ENCODE measurements around the gene SHISA5. TPM values are rescaled to one million over a fixed set of nuclear protein-coding genes. Genes with fewer than 3 reads are reported as not detected.
A peak's percentile ranks its signal among the peaks of the same experiment; 100 is the strongest.

The SHISA5 gene
- polyA plus RNA-seq, 3 donors: 147 to 266 (median 242) TPM

GRCh38 chr3:48434591-48435222, 69.3 kb downstream of the SHISA5 start:
- Histone ChIP-seq H3K4me3 (replicated peaks in 1 of 3; ENCODE audit: low read depth in 2 of 3, low read length in 3 of 3) (no peak overlapping the region), H4K20me1 (ENCODE audit: insufficient read depth, low read length) (no peaks in the 10 kb centered on the region), H3K27me3 (ENCODE audit: control insufficient read depth in 2 of 2, insufficient read depth in 2 of 2, low read length in 2 of 2) (peaks cover 0 to 9% of the 10 kb centered on the region in 2 donors), H3K36me3 (replicated peaks in 1 of 2; ENCODE audit: control insufficient read depth in 1 of 2, insufficient read depth in 2 of 2, low read length in 2 of 2) (peaks cover 12 to 29% of the 10 kb centered on the region in 2 donors), H3K4me1 (ENCODE audit: control insufficient read depth in 1 of 2, insufficient read depth in 2 of 2, low read length in 2 of 2) (peaks cover 15 to 25% of the 10 kb centered on the region in 2 donors), H3K9ac (ENCODE audit: insufficient read depth, low read length, poor library complexity, severe bottlenecking) (no peak overlapping the region), H3K27ac (ENCODE audit: low read depth in 1 of 2, low read length in 2 of 2) (peak overlapping the region in 1 of 2 donors; percentile 17), H3K79me2 (ENCODE audit: insufficient read depth, low read length) (peaks cover 15% of the 10 kb centered on the region), H2AFZ (ENCODE audit: insufficient read depth, low read depth, low read length, poor library complexity, severe bottlenecking) (no peak overlapping the region), H3K4me2 (replicated peaks; ENCODE audit: extremely low read depth, low read length, poor library complexity, severe bottlenecking) (no peak overlapping the region), H3K9me3 (replicated peaks in 1 of 2; ENCODE audit: control insufficient read depth in 1 of 2, insufficient read depth in 1 of 2, low read length in 2 of 2) (no peaks in the 10 kb centered on the region)
- H3K9me3 Mint-ChIP-seq: no peaks in the 10 kb centered on the region
- no peak overlapping the region for H3K4me3 Mint-ChIP-seq
- no peak for DNase-seq
- peak overlapping the region in 2 of 7 donors; percentile 10 to 44 for H3K27ac Mint-ChIP-seq
- no peak for TF ChIP-seq CTCF (IDR thresholded peaks at IDR 0.05)
- intact Hi-C loops (cut with micrococcal nuclease): loop anchor here (5.0 to 10.0 kb wide), 2 partner anchors 32 to 240 kb away; no protein-coding TSS in a partner anchor
- 80% methylated on average over 13 of the region's 15 CpGs for WGBS (ENCODE audit: insufficient coverage)
- peaks cover 8 to 14% (median 9%) of the 10 kb centered on the region in 3 donors for H3K27me3 Mint-ChIP-seq (ENCODE audit: low read depth in 3 of 3)
- H3K36me3 Mint-ChIP-seq: peaks cover 24 to 32% of the 10 kb centered on the region in 2 donors
- H3K4me1 Mint-ChIP-seq: peaks cover 33% of the 10 kb centered on the region

- Mint-ChIP-seq H3K36me3 (peaks cover 24 to 32% of the 10 kb centered on the region in 2 donors), H3K27ac (no peak overlapping the region), H3K4me1 (peaks cover 24% of the 10 kb centered on the region), H3K9me3 (no peaks in the 10 kb centered on the region), H3K27me3 (ENCODE audit: low read depth in 3 of 3) (peaks cover 9 to 20% (median 11%) of the 10 kb centered on the region in 3 donors), H3K4me3 (no peak overlapping the region)
- Histone ChIP-seq H3K9me3 (replicated peaks in 1 of 2; ENCODE audit: control insufficient read depth in 1 of 2, insufficient read depth in 1 of 2, low read length in 2 of 2) (no peaks in the 10 kb centered on the region), H2AFZ (ENCODE audit: insufficient read depth, low read depth, low read length, poor library complexity, severe bottlenecking) (no peak overlapping the region), H4K20me1 (ENCODE audit: insufficient read depth, low read length) (no peaks in the 10 kb centered on the region), H3K4me2 (replicated peaks; ENCODE audit: extremely low read depth, low read length, poor library complexity, severe bottlenecking) (no peak overlapping the region), H3K27ac (ENCODE audit: low read depth in 1 of 2, low read length in 2 of 2) (no peak overlapping the region), H3K79me2 (ENCODE audit: insufficient read depth, low read length) (peaks cover 4% of the 10 kb centered on the region), H3K36me3 (replicated peaks in 1 of 2; ENCODE audit: control insufficient read depth in 1 of 2, insufficient read depth in 2 of 2, low read length in 2 of 2) (peaks cover 12 to 29% of the 10 kb centered on the region in 2 donors), H3K4me3 (replicated peaks in 1 of 3; ENCODE audit: low read depth in 2 of 3, low read length in 3 of 3) (no peak overlapping the region), H3K4me1 (ENCODE audit: control insufficient read depth in 1 of 2, insufficient read depth in 2 of 2, low read length in 2 of 2) (peaks cover 11 to 17% of the 10 kb centered on the region in 2 donors), H3K27me3 (ENCODE audit: control insufficient read depth in 2 of 2, insufficient read depth in 2 of 2, low read length in 2 of 2) (peaks cover 0 to 12% of the 10 kb centered on the region in 2 donors), H3K9ac (ENCODE audit: insufficient read depth, low read length, poor library complexity, severe bottlenecking) (no peak overlapping the region)
- intact Hi-C loops (cut with micrococcal nuclease): loop anchor here in 1 of 2 donors (10.0 kb wide), 1 partner anchor 239 kb away; no protein-coding TSS in a partner anchor
- no peak for DNase-seq
- WGBS (ENCODE audit: insufficient coverage): 95% methylated on average over 7 of the region's 12 CpGs
- no peak for TF ChIP-seq CTCF (IDR thresholded peaks at IDR 0.05)
These were observed 70.4 kb downstream of the SHISA5 start for GRCh38 chr3:48433472-48434118.

Data from CD14-positive monocyte (primary cell).